Measurements from ENCODE around the gene SPSB1.

SPSB1 gene

DNA sequence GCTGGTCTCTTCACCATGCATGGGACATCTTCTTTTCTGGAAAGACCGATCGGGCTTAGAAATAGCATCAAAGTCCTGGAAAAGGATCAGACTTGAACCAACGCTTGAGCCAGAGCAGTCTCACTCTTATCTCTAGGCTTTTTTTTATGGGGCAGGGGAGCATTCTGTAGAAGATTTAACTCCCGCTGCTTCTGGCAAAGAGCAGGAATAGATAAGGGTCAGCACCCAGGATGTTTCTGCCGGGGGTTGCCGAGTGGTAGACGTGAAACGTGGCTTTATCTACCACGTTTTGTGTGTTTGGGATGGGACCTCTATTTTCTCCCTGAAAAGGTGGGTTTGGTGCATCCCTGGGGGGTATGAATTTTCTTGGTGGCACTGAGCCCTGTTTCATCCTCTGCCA is 18.8 kb downstream of the SPSB1 start:
- in situ Hi-C loops (cut with MboI; ENCODE audit: low pct_unique_long_range_greater_than_20kb, low sequenced_read_pairs, unreplicated experiment): no loop called here
- DNase-seq (ENCODE audit: low spot score): no peak
- TF ChIP-seq, protein P1, sequence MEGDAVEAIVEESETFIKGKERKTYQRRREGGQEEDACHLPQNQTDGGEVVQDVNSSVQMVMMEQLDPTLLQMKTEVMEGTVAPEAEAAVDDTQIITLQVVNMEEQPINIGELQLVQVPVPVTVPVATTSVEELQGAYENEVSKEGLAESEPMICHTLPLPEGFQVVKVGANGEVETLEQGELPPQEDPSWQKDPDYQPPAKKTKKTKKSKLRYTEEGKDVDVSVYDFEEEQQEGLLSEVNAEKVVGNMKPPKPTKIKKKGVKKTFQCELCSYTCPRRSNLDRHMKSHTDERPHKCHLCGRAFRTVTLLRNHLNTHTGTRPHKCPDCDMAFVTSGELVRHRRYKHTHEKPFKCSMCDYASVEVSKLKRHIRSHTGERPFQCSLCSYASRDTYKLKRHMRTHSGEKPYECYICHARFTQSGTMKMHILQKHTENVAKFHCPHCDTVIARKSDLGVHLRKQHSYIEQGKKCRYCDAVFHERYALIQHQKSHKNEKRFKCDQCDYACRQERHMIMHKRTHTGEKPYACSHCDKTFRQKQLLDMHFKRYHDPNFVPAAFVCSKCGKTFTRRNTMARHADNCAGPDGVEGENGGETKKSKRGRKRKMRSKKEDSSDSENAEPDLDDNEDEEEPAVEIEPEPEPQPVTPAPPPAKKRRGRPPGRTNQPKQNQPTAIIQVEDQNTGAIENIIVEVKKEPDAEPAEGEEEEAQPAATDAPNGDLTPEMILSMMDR (IDR thresholded peaks at IDR 0.05; ENCODE audit: extremely low read depth, insufficient read depth, missing control alignments): no peak

DNA sequence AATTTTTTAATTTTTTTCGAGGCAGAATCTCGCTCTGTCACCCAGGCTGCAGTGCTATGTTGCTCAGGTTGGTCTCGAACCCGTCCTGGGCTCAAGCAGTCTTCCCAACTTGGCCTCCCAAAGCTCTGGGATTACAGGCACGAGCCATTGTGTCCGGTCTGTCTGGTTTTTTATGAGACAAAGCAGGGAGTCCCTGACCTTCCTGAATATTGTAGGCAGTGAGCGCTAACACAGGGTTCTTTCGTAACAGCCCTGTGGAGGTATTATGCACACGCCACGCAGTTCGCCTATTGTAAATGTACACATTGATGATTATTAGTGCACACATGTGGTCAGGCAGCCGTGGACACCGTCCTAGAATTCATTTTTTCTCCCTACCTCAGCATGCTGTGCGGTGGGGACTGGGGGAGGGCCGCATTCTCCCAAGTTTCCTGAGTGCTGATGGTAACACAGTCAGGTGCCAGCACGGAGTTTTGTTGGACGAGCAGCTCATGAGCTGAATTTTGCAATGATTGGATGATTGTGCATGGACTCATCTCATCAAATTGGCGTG is 19.6 kb downstream of the SPSB1 start:
- in situ Hi-C loops (cut with MboI; ENCODE audit: low pct_unique_long_range_greater_than_20kb, low sequenced_read_pairs, unreplicated experiment): no loop called here
- no peak for DNase-seq (ENCODE audit: low spot score)
- TF ChIP-seq, protein P1 (IDR thresholded peaks at IDR 0.05; ENCODE audit: extremely low read depth, insufficient read depth, missing control alignments): no peak

DNA sequence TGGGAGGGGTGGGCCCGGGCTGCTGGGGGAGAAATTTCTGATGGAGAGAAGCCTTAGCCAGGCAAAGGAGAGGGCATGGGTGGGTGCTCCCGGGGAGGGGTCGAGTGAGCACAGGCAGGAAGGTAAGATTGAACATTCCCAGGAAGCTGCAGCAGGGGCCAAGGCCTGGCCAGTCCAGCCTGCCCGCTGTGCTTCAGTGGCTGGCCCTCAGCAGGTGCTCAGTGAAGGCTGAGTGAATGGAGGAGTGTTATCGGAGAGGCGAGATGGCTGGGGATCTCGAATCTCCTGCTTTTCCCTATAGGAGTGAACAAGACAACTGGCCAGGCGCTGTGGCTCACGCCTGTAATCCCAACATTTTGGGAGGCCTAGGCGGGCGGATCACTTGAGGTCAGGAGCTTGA is 20.9 kb downstream of the SPSB1 start:
- no peak for DNase-seq (ENCODE audit: low spot score)
- TF ChIP-seq, protein P1 (IDR thresholded peaks at IDR 0.05; ENCODE audit: extremely low read depth, insufficient read depth, missing control alignments): no peak
- in situ Hi-C loops (cut with MboI; ENCODE audit: low pct_unique_long_range_greater_than_20kb, low sequenced_read_pairs, unreplicated experiment): no loop called here

DNA sequence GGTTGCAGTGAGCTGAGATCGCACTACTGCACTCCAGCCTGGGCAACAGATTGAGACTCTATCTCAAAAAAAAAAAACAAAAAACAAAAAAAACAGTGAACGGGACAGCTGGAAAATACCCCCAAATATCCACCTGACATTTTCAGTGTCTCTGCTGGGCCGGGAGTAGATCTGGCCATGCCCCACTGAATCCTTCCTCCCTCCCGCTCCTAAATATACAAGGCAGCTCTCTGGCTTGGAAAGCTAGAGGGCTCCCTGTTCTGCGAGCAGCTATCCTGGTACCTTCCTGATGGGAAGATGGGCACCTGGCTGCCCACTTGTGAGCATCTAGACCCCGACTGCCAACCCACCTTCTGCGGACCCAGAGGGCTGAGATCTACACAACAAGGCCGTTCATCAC is 21.4 kb downstream of the SPSB1 start:
- no peak for DNase-seq (ENCODE audit: low spot score)
- TF ChIP-seq, protein P1 (IDR thresholded peaks at IDR 0.05; ENCODE audit: extremely low read depth, insufficient read depth, missing control alignments): no peak
- in situ Hi-C loops (cut with MboI; ENCODE audit: low pct_unique_long_range_greater_than_20kb, low sequenced_read_pairs, unreplicated experiment): no loop called here

DNA sequence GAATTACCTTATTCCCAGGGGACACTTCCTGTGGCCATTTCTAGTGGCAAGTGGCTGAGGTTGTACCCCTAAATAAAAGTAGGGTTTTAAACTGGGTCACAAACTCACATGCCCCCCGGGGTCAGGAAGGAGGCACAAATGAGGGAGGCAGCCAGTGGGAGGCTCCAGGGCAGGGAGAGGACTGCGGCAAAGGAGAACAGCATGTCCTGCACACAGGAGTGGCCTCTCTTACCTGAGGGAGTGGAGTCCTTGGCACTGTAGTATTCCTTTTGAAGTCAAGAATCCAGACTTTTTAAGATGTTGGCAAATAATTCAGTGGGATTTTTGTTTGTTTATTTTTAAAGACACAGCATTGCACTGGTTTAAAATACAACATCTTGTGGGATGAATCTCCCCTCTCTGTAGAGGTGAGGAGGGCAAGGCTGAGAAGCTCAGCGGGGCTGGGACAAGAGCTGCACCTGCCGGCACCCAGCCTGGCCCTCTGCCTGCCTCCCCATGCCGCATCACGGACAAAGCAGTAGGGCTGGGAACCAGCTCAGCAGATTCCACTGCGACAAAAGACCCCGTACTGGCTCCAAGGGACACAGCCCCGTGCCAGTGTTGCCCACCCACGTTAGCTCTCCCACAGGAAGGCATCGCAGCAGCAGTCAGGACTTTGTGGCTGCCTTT is 22.2 kb downstream of the SPSB1 start:
- TF ChIP-seq, protein P1 (IDR thresholded peaks at IDR 0.05; ENCODE audit: extremely low read depth, insufficient read depth, missing control alignments): no peak
- in situ Hi-C loops (cut with MboI; ENCODE audit: low pct_unique_long_range_greater_than_20kb, low sequenced_read_pairs, unreplicated experiment): no loop called here

DNA sequence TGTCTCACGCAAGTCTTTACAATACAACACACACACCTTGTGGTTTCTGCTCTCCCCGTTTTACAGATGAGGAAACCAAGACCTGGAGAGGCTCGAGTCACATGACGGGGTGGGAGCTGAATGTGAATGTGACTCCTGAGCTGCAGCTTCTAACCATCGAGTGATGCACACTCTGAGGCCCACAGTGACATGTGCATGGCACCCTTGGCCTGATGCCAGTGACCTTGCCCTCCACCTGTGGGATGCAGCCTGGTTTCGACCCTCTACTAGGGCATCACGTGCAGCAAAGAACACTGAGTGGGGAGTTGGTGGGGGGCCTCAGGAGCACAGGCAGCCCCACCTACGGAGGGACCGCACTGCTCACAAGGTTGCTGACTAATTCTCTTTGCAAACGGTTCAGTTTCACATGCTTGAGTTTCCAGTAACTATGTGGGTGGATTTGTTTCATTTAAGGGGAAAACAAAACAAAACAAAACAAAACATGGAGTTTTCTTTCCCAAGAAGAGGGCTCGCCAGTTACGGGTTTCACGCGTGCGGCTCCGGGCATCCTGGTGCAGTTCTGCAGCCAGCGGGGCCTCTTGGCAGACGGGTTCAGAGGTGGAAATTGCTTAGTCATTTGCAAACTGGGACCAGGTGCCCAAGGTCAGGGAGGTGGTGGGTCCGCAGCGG is 22.9 kb downstream of the SPSB1 start:
- DNase-seq (ENCODE audit: low spot score): peak; percentile 73
- in situ Hi-C loops (cut with MboI; ENCODE audit: low pct_unique_long_range_greater_than_20kb, low sequenced_read_pairs, unreplicated experiment): no loop called here
- TF ChIP-seq, protein P1 (IDR thresholded peaks at IDR 0.05; ENCODE audit: extremely low read depth, insufficient read depth, missing control alignments): no peak

More for the DNA sequence above, 22.2 kb downstream of the SPSB1 start:
- no peak for DNase-seq (ENCODE audit: low spot score)

Measured in GM13977 (cell line).